ENCODE results near the gene ADGRE1. TPM values are rescaled to one million over a fixed set of nuclear protein-coding genes. Genes with fewer than 3 reads are reported as not detected.

The ADGRE1 gene
- total and polyA plus RNA-seq, 2 of the 8 experiments (the other 6 are each of a cell fraction or from before 2014, with no cell fraction given) = not detected

DNA sequence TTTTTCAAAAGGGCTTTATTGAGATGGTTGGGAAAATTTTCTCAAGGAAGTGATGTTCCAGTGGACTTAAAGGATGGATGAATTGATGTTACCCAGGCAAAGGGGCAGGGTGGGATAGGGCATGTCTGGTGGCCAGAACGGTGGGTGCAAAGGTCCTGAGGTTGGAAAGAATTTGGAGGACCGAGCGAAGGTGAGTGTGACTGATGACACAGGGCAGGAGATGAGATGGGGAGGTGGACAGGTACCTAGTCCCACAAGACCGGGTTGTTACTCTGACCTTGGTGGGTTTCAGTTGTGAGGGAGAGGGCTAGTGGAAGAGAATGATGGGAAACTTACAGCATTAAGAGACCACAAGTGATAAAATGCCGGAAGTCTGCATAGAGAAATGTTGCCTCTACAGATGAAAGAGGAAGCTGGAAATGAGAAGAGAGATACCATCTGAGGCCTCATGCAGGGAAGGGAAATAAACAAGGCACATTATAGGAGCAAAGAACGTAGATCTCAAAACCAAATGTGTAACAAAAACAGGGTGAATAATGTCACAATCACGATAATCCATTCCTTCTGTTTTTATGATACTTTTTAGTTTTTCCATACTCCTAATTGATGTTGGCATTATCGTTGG lies 4.5 kb downstream of the ADGRE1 start:
- H2AFZ ChIP-seq (ENCODE audit: low read length) = no peak overlapping the region
- no peak overlapping the region for H3K14ac ChIP-seq (ENCODE audit: insufficient read length)
- TF ChIP-seq SIN3A (conservative IDR thresholded peaks at IDR 0.05 in 1 of 2, IDR thresholded peaks at IDR 0.05 in 1 of 2; ENCODE audit: low read depth in 1 of 2, low read length in 2 of 2) = no peak
- TF ChIP-seq JUND (IDR thresholded peaks at IDR 0.05; ENCODE audit: low read length) = no peak
- TF ChIP-seq RAD21 (IDR thresholded peaks at IDR 0.05 in 1 of 2, conservative IDR thresholded peaks at IDR 0.05 in 1 of 2; ENCODE audit: low read depth in 2 of 2, low read length in 2 of 2) = no peak
- H3K23me2 ChIP-seq (ENCODE audit: low read depth, low read length) = peaks cover 5% of the 10 kb centered on the region; the same call in 1 of the 2 replicates
- H3K36me3 ChIP-seq (ENCODE audit: control insufficient read depth in 2 of 4, insufficient read depth in 4 of 4, low read length in 3 of 4) = no peaks in the 10 kb centered on the region; a peak in 1 of 8 replicates
- H2BK15ac ChIP-seq (ENCODE audit: low read length) = no peak overlapping the region
- no peaks in the 10 kb centered on the region for H3K27me3 ChIP-seq (replicated peaks in 1 of 4; ENCODE audit: control insufficient read depth in 3 of 4, extremely low read depth in 1 of 4, insufficient read depth in 3 of 4, low read length in 3 of 4)
- H3K9ac ChIP-seq (replicated peaks in 1 of 4; ENCODE audit: extremely low read depth in 1 of 4, low read depth in 3 of 4, low read length in 3 of 4) = no peak overlapping the region
- no peak overlapping the region for H2BK20ac ChIP-seq (ENCODE audit: low read length)
- no peak overlapping the region for H2BK12ac ChIP-seq (ENCODE audit: low read depth, low read length)
- H2BK5ac ChIP-seq (ENCODE audit: low read depth, low read length) = no peak overlapping the region
- H3K27ac ChIP-seq (ENCODE audit: low read depth, low read length) = no peak overlapping the region
- H2AK5ac ChIP-seq (ENCODE audit: low read depth, low read length) = no peak overlapping the region
- CTCF ChIA-PET (ENCODE audit: partially characterized antibody) = no interaction called here
- POLR2A ChIA-PET (ENCODE audit: partially characterized antibody) = no interaction called here
- H3K18ac ChIP-seq (ENCODE audit: extremely low read depth, low read length) = no peak overlapping the region
- H4K20me1 ChIP-seq (replicated peaks in 1 of 2; ENCODE audit: control insufficient read depth in 1 of 2, insufficient read depth in 2 of 2, low read length in 2 of 2) = peaks cover 0 to 4% of the 10 kb centered on the region in 2 experiments
- no peak for FAIRE-seq
- peaks cover 75 to 82% of the 10 kb centered on the region in 2 experiments for H3K9me3 ChIP-seq (ENCODE audit: insufficient read depth in 2 of 2, low read depth in 1 of 2, low read length in 1 of 2)
- no peak overlapping the region for H4K91ac ChIP-seq (replicated peaks; ENCODE audit: insufficient read length, low read length)
- no peak overlapping the region for H4K5ac ChIP-seq (ENCODE audit: insufficient read length, low read depth, low read length)
- H3K23ac ChIP-seq (ENCODE audit: insufficient read length) = no peak overlapping the region
- DNase-seq (ENCODE audit: low read depth in 1 of 2, low spot score in 2 of 2) = no peak
- no peak overlapping the region for H4K8ac ChIP-seq (ENCODE audit: extremely low read depth, insufficient read depth, low read length)
- no peak overlapping the region for H3K4me3 ChIP-seq (ENCODE audit: extremely low read depth in 1 of 4, insufficient read depth in 2 of 4, low read depth in 3 of 4, low read length in 4 of 4)
- H3K79me2 ChIP-seq (ENCODE audit: control insufficient read depth in 1 of 2, insufficient read depth in 2 of 2, low read length in 2 of 2) = no peaks in the 10 kb centered on the region
- no peaks in the 10 kb centered on the region for H3K79me1 ChIP-seq (ENCODE audit: low read depth, low read length)
- no peak overlapping the region for H3K4me2 ChIP-seq (ENCODE audit: insufficient read depth in 1 of 2, low read depth in 2 of 2, low read length in 2 of 2)
- no peaks in the 10 kb centered on the region for H3K4me1 ChIP-seq (replicated peaks in 1 of 4; ENCODE audit: control insufficient read depth in 3 of 4, insufficient read depth in 4 of 4, low read length in 3 of 4)
- H3K56ac ChIP-seq (replicated peaks; ENCODE audit: insufficient read length, low read depth, low read length) = no peak overlapping the region
- no peak overlapping the region for H2BK120ac ChIP-seq (replicated peaks; ENCODE audit: low read depth, low read length)
- H3K4ac ChIP-seq (replicated peaks; ENCODE audit: insufficient read length, low read depth, low read length) = no peak overlapping the region
- 81% methylated on average over 8 of the region's 8 CpGs; no CpG with 5 or more reads in 1 of the 2 experiments for WGBS, 2 experiments (ENCODE audit: extremely low coverage in 1 of 2, insufficient coverage in 1 of 2, insufficient read length in 1 of 2, insufficient replicate concordance in 2 of 2, low coverage in 1 of 2, low lambda C conversion rate in 2 of 2, missing lambda C conversion rate in 1 of 2)

Data from H1 (cell line).